RWPE2 (cell line): ENCODE data around the gene QSOX1.
A peak's percentile ranks its signal among the peaks of the same experiment; 100 is the strongest.

Experiments
- ATAC-seq: fragments of 200-7000 bp; cut with Tn5 transposase; 3 replicates; pipeline ENCODE4 v1.9.1; 2021; ENCODE audit warnings: low read depth
- DNase-seq: peaks from one replicate; pipeline ENCODE4 v3.0.0-alpha.2; 2020; ENCODE audit warnings: low spot score
- H3K27ac ChIP-seq: fragments of 450-650 bp; 2 replicates; pipeline ENCODE4 v1.5.1; 2017; ENCODE audit warnings: mild to moderate bottlenecking; ENCODE audit not compliant: poor library complexity, severe bottlenecking
- H3K27me3 ChIP-seq: fragments of 250-450 bp; sonication (Bioruptor Pico); 2 replicates; pipeline ENCODE4 v1.5.1; 2021; ENCODE audit warnings: mild to moderate bottlenecking, moderate library complexity; ENCODE audit not compliant: insufficient read depth, poor library complexity, severe bottlenecking
- H3K36me3 ChIP-seq: fragments of 250-450 bp; sonication (Bioruptor Pico); 2 replicates; pipeline ENCODE4 v1.5.1; 2020; ENCODE audit warnings: low read depth, mild to moderate bottlenecking, moderate library complexity
- H3K4me1 ChIP-seq: fragments of 250-450 bp; sonication (Bioruptor Pico); 2 replicates; pipeline ENCODE4 v1.5.1; 2021; ENCODE audit warnings: mild to moderate bottlenecking, moderate library complexity; ENCODE audit not compliant: insufficient read depth, poor library complexity, severe bottlenecking
- H3K4me3 ChIP-seq: fragments of 250-450 bp; sonication (Bioruptor Pico); 2 replicates; pipeline ENCODE4 v1.5.1; 2021; ENCODE audit warnings: mild to moderate bottlenecking, moderate library complexity; ENCODE audit not compliant: severe bottlenecking
- H3K9me3 ChIP-seq: fragments of 250-450 bp; sonication (Bioruptor Pico); 2 replicates; pipeline ENCODE4 v1.5.1; 2021; ENCODE audit warnings: mild to moderate bottlenecking, moderate library complexity; ENCODE audit not compliant: severe bottlenecking
- CTCF ChIP-seq: fragments of 450-650 bp; IDR thresholded peaks from one replicate; pipeline ENCODE4 v1.5.1; 2017; ENCODE audit warnings: mild to moderate bottlenecking, moderate library complexity; ENCODE audit not compliant: poor library complexity, severe bottlenecking

QSOX1 gene

GRCh38 chr1:180163041-180163440 lies 8.4 kb downstream of the QSOX1 start:
- H3K4me3 ChIP-seq, result no peak overlapping the region
- TF ChIP-seq CTCF, result no peak
- no peaks in the 10 kb centered on the region for H3K27me3 ChIP-seq
- no peaks in the 10 kb centered on the region for H3K9me3 ChIP-seq
- H3K36me3 ChIP-seq, result peaks cover 21% of the 10 kb centered on the region
- peaks cover 14% of the 10 kb centered on the region for H3K4me1 ChIP-seq
- H3K27ac ChIP-seq, result no peak overlapping the region
- DNase-seq (no peak), ATAC-seq (no peak)

GRCh38 chr1:180165096-180165495 lies 10.4 kb downstream of the QSOX1 start:
- Histone ChIP-seq H3K9me3 (no peaks in the 10 kb centered on the region), H3K4me3 (no peak overlapping the region), H3K36me3 (peaks cover 32% of the 10 kb centered on the region), H3K27me3 (no peaks in the 10 kb centered on the region), H3K27ac (no peak overlapping the region), H3K4me1 (peaks cover 27% of the 10 kb centered on the region)
- no peak for TF ChIP-seq CTCF
- ATAC-seq (no peak), DNase-seq (no peak)

- TF ChIP-seq CTCF, result no peak
- peaks cover 33% of the 10 kb centered on the region for H3K4me1 ChIP-seq
- H3K9me3 ChIP-seq, result no peaks in the 10 kb centered on the region
- ATAC-seq, result no peak
- DNase-seq, result no peak
- no peak overlapping the region for H3K4me3 ChIP-seq
- H3K36me3 ChIP-seq, result peaks cover 32% of the 10 kb centered on the region
- no peaks in the 10 kb centered on the region for H3K27me3 ChIP-seq
- peak overlapping the region; percentile 79 for H3K27ac ChIP-seq
These were observed 11.1 kb downstream of the QSOX1 start for GRCh38 chr1:180165509-180166435.

- no peak for ATAC-seq
- DNase-seq, result no peak
- no peaks in the 10 kb centered on the region for H3K27me3 ChIP-seq
- peaks cover 28% of the 10 kb centered on the region for H3K36me3 ChIP-seq
- no peak overlapping the region for H3K4me3 ChIP-seq
- no peak for TF ChIP-seq CTCF
- H3K27ac ChIP-seq, result peak overlapping the region; percentile 79
- H3K9me3 ChIP-seq, result no peaks in the 10 kb centered on the region
- H3K4me1 ChIP-seq, result peaks cover 33% of the 10 kb centered on the region
These were observed 11.7 kb downstream of the QSOX1 start for GRCh38 chr1:180166436-180166800.

GRCh38 chr1:180167021-180167701 lies 12.5 kb downstream of the QSOX1 start:
- DNase-seq (no peak), ATAC-seq (no peak)
- H3K27me3 ChIP-seq, result no peaks in the 10 kb centered on the region
- no peaks in the 10 kb centered on the region for H3K9me3 ChIP-seq
- TF ChIP-seq CTCF, result no peak
- H3K4me3 ChIP-seq, result no peak overlapping the region
- peaks cover 33% of the 10 kb centered on the region for H3K4me1 ChIP-seq
- peaks cover 22% of the 10 kb centered on the region for H3K36me3 ChIP-seq
- peak overlapping the region; percentile 79 for H3K27ac ChIP-seq
